K562 (cell line): ENCODE data around the gene PPP2R2B. TPM values are rescaled to one million over a fixed set of nuclear protein-coding genes. Genes with fewer than 3 reads are reported as not detected.

Experiments
- ATAC-seq: fragments of 200-7000 bp; cut with Tn5 transposase; 3 replicates; pipeline ENCODE4 v1.9.1; 2020; ENCODE audit warnings: moderate library complexity
- BruUV-seq: library from RNA; stranded (reverse); fragments of 400-500 nt; replicated peaks from 2 replicates; lab custom pipeline; 2021; lab: Mats Ljungman, UMichigan
- CTCF ChIA-PET: fragments of 300-600 bp; formaldehyde crosslinking; extraction: SDS; loops from one replicate; lab custom pipeline; 2021; ENCODE audit warnings: low intra/inter-chr PET ratio; lab: Yijun Ruan, JAX
- POLR2A ChIA-PET: fragments of 300-600, 350-650 bp; sonication (Branson Sonifier 250); formaldehyde crosslinking; extraction: SDS; loops from one replicate; lab custom pipeline; 2021; ENCODE audit warnings: antibody characterized with exemption, inconsistent platforms; lab: Yijun Ruan, JAX
- DNase-seq, 4 experiments: peaks; one replicate each; pipeline versions ENCODE4 v3.0.0 to v3.0.0-alpha.2; 2011 to 2018; ENCODE audit warnings: low spot score in 3 of 4, mixed read lengths in 3 of 4; ENCODE audit errors: extremely low read depth in 1 of 4
- FAIRE-seq: peaks from 2 replicates; lab custom pipeline; 2011; peaks lifted over from hg19 to GRCh38; lab: Jason Lieb, UNC
- H2AFZ ChIP-seq: 2 replicates; pipeline ENCODE4 v1.6.0; 2011; ENCODE audit warnings: low read depth, low read length, control low read depth, inconsistent platforms
- H3K27ac ChIP-seq: fragments of 200-600 bp; 3 replicates; pipeline ENCODE4 v1.8.0; 2011; ENCODE audit warnings: low read depth, mild to moderate bottlenecking, control low read depth, inconsistent platforms, low read length, moderate library complexity, mixed read lengths; ENCODE audit errors: extremely low read depth
- H3K27me3 ChIP-seq, 2 experiments: fragments of 300-600 bp in 1 of 2; 2 replicates in 1 of 2; 3 replicates in 1 of 2; pipeline versions ENCODE4 v1.6.0 to v1.8.0; 2011; ENCODE audit warnings: inconsistent platforms in 2 of 2, low read length in 2 of 2, mild to moderate bottlenecking in 1 of 2, mixed read lengths in 1 of 2, moderate library complexity in 1 of 2; ENCODE audit not compliant: control insufficient read depth in 2 of 2, insufficient read depth in 2 of 2
- H3K36me3 ChIP-seq: fragments of 300-600 bp; 3 replicates; pipeline ENCODE4 v1.8.0; 2011; ENCODE audit warnings: mild to moderate bottlenecking, low read length, inconsistent platforms; ENCODE audit not compliant: control insufficient read depth, insufficient read depth
- H3K4me1 ChIP-seq, 2 experiments: fragments of 200-600 bp in 1 of 2; replicated peaks in 1 of 2; 2 replicates in 1 of 2; 3 replicates in 1 of 2; pipeline versions ENCODE4 v1.5.1 to v1.8.0; 2011; ENCODE audit warnings: inconsistent platforms in 2 of 2, low read length in 2 of 2, mild to moderate bottlenecking in 1 of 2, mixed read lengths in 1 of 2, moderate library complexity in 1 of 2; ENCODE audit not compliant: control insufficient read depth in 2 of 2, insufficient read depth in 2 of 2
- H3K4me2 ChIP-seq: 2 replicates; pipeline ENCODE4 v1.6.1; 2011; ENCODE audit warnings: low read length, control low read depth, inconsistent platforms, mixed read lengths; ENCODE audit not compliant: insufficient read depth
- H3K4me3 ChIP-seq: fragments of 200-600 bp; sonication (generic), shearing (Covaris generic); 2 replicates; pipeline ENCODE4 v1.5.1; 2016; ENCODE audit warnings: control low read depth, inconsistent platforms
- H3K79me2 ChIP-seq: fragments of 200-600 bp; 3 replicates; pipeline ENCODE4 v1.8.0; 2011; ENCODE audit warnings: low read length, inconsistent platforms; ENCODE audit not compliant: control insufficient read depth, insufficient read depth
- H3K9ac ChIP-seq, 2 experiments: 2 replicates each; pipeline versions ENCODE4 v1.6.0 to v1.6.1; 2011; ENCODE audit warnings: low read depth in 2 of 2, low read length in 2 of 2, control low read depth in 1 of 2, inconsistent platforms in 1 of 2, mild to moderate bottlenecking in 1 of 2, mixed read lengths in 1 of 2; ENCODE audit not compliant: insufficient read depth in 1 of 2
- H3K9me1 ChIP-seq: one replicate; pipeline ENCODE4 v1.6.0; 2011; ENCODE audit warnings: inconsistent platforms, mild to moderate bottlenecking, low read length, moderate library complexity; ENCODE audit not compliant: control insufficient read depth, insufficient read depth
- H3K9me3 ChIP-seq: replicated peaks from 2 replicates; pipeline ENCODE4 v1.5.1; 2011; ENCODE audit warnings: low read depth, low read length, inconsistent platforms; ENCODE audit not compliant: control insufficient read depth, insufficient read depth
- H4K20me1 ChIP-seq: replicated peaks from 2 replicates; pipeline ENCODE4 v1.6.1; 2011; ENCODE audit warnings: low read length, inconsistent platforms, mixed read lengths; ENCODE audit not compliant: control insufficient read depth, insufficient read depth
- CCAR2 ChIP-seq: fragments of 200-400 bp; formaldehyde crosslinking; IDR thresholded peaks from 2 replicates; pipeline ENCODE4 v1.6.1; 2017; ENCODE audit warnings: mild to moderate bottlenecking, low read depth, low read length
- HDAC2 ChIP-seq: fragments of 450-650 bp; IDR thresholded peaks from 2 replicates; pipeline ENCODE4 v1.6.1; 2016; ENCODE audit warnings: mild to moderate bottlenecking
- JUNB ChIP-seq: fragments of 450-650 bp; formaldehyde crosslinking; conservative IDR thresholded peaks from 2 replicates; pipeline ENCODE4 v1.4.0; 2020; ENCODE audit warnings: mild to moderate bottlenecking
- KDM5B ChIP-seq: fragments of 200-600 bp; sonication (generic); IDR thresholded peaks from 2 replicates; pipeline ENCODE4 v1.6.1; 2012; ENCODE audit warnings: low read depth, mild to moderate bottlenecking, moderate library complexity, low read length, control low read depth, inconsistent platforms; ENCODE audit not compliant: insufficient replicate concordance
- KLF13 ChIP-seq: fragments of 450-650 bp; IDR thresholded peaks from 2 replicates; pipeline ENCODE4 v1.6.1; 2016; ENCODE audit warnings: missing genetic modification characterization, low read depth, mild to moderate bottlenecking, missing compliant biosample characterization, moderate library complexity, borderline replicate concordance
- LEF1 ChIP-seq: fragments of 450-650 bp; IDR thresholded peaks from 2 replicates; pipeline ENCODE4 v1.6.1; 2016; ENCODE audit warnings: mild to moderate bottlenecking
- POU5F1 ChIP-seq: fragments of 150-350 bp; IDR thresholded peaks from 2 replicates; pipeline ENCODE4 v1.6.1; 2014; ENCODE audit warnings: borderline replicate concordance, low read length, low read depth, mild to moderate bottlenecking; ENCODE audit not compliant: partially characterized antibody
- SMAD1 ChIP-seq: fragments of 150-350 bp; IDR thresholded peaks from 2 replicates; pipeline ENCODE4 v1.6.1; 2014; ENCODE audit warnings: low read length, low read depth; ENCODE audit not compliant: partially characterized antibody
- THAP12 ChIP-seq: fragments of 250-450 bp; sonication (Bioruptor Pico); IDR thresholded peaks from 2 replicates; pipeline ENCODE4 v1.9.0; 2021; ENCODE audit warnings: mild to moderate bottlenecking, inconsistent platforms
- ZNF740 ChIP-seq, 3 experiments: fragments of 200-800 bp in 1 of 3; sonication (Bioruptor generic) in 1 of 3; sonication (generic) in 1 of 3; formaldehyde crosslinking in 1 of 3; IDR thresholded peaks; 2 replicates each; pipeline versions ENCODE4 v1.6.1 to v1.8.0; 2016 to 2022; ENCODE audit warnings: mild to moderate bottlenecking in 2 of 3, missing compliant biosample characterization in 2 of 3, missing genetic modification characterization in 2 of 3, missing genetic modification reagents in 1 of 3
- ZNF75A ChIP-seq: fragments of 450-650 bp; formaldehyde crosslinking; IDR thresholded peaks from 2 replicates; pipeline ENCODE4 v1.4.0; 2020; ENCODE audit warnings: mild to moderate bottlenecking
- WGBS: fragments of 100-300 bp; shearing (Covaris generic); methylation state at CpG from one replicate; pipeline ENCODE4 v1.1.6; 2016; ENCODE audit warnings: low coverage, mixed read lengths; ENCODE audit not compliant: insufficient coverage; ENCODE audit errors: missing lambda C conversion rate; 5-methylcytosine and 5-hydroxymethylcytosine counted together
- in situ Hi-C: fragments of 300-500 bp; cut with MboI; formaldehyde crosslinking; loops from 4 replicates; pipeline ENCODE4 v1.15.0; 2018; ENCODE audit warnings: inconsistent platforms, mixed read lengths
- intact Hi-C: fragments of 100-400 bp; cut with micrococcal nuclease; formaldehyde crosslinking; loops from 2 replicates; pipeline ENCODE4 v1.14.2; 2022
- polyA plus RNA-seq, 8 experiments: library from polyadenylated mRNA; depleted of rRNA in 4 of 8; stranded (reverse) in 5 of 8; unstranded in 3 of 8; fragments of >200 nt; fragmentation: Nextera tagmentation in 2 of 8; fragmentation: Illumina TruSeq in 1 of 8; extraction: Ambion mirVana in 2 of 8; extraction: Trizol in 1 of 8; gene quantifications; 2 replicates each; pipeline versions ENCODE4 v1.2.1 to v1.2.3, GENCODE V29; 2011 to 2014; ENCODE audit warnings: inconsistent platforms in 1 of 8, missing spikeins in 1 of 8
- total RNA-seq, 7 experiments: library from RNA; depleted of rRNA in 6 of 7; stranded (reverse); fragments of >200 nt in 6 of 7; fragmentation: Illumina TruSeq in 2 of 7; extraction: Trizol in 2 of 7; gene quantifications; 2 replicates each; pipeline versions ENCODE4 v1.2.1 to v1.2.3, GENCODE V29; 2011 to 2021; ENCODE audit warnings: low replicate concordance in 1 of 7

PPP2R2B gene
- total and polyA plus RNA-seq, 9 of the 15 experiments (the other 6 are each of a cell fraction or from before 2014, with no cell fraction given): not detected

GRCh38 chr5:146805081-146805480 is 73.5 kb downstream of the PPP2R2B start:
- H3K9ac ChIP-seq: no peak overlapping the region
- DNase-seq: no peak
- H2AFZ ChIP-seq: no peak overlapping the region
- in situ Hi-C loops (no loop called here), intact Hi-C loops (no loop called here)
- H3K4me3 ChIP-seq: no peak overlapping the region
- H3K4me2 ChIP-seq: no peak overlapping the region
- no TSS peak for BruUV-seq
- no peaks in the 10 kb centered on the region for H3K36me3 ChIP-seq
- ChIA-PET POLR2A (no interaction called here), CTCF (no interaction called here)
- H3K79me2 ChIP-seq: no peaks in the 10 kb centered on the region
- H4K20me1 ChIP-seq: no peaks in the 10 kb centered on the region
- H3K9me3 ChIP-seq: no peaks in the 10 kb centered on the region; the same call in 1 of the 2 replicates
- no peak overlapping the region for H3K27ac ChIP-seq
- no peak for ATAC-seq
- H3K27me3 ChIP-seq: no peaks in the 10 kb centered on the region
- H3K4me1 ChIP-seq: no peaks in the 10 kb centered on the region
- TF ChIP-seq JUNB (CRISPR knock-in tag) (no peak), KLF13 (tag) (no peak), ZNF75A (CRISPR knock-in tag) (no peak), HDAC2 (no peak), SMAD1 (no peak), LEF1 (no peak), ZNF740 (CRISPR knock-in tag; IDR thresholded peaks at IDR 0.05) (no peak), ZNF740 (tag; IDR thresholded peaks at IDR 0.05) (no peak), CCAR2 (no peak), THAP12 (CRISPR knock-in tag) (no peak), KDM5B (no peak), POU5F1 (no peak)
- WGBS: 0% methylated on average over 1 of the region's 1 CpG
- no peak for FAIRE-seq
- no peaks in the 10 kb centered on the region for H3K9me1 ChIP-seq
